HEK293 (cell line): ENCODE measurements around the gene SUOX.

Experiments
- ZNF23 ChIP-seq: fragments of 450-650 bp; formaldehyde crosslinking; IDR thresholded peaks from 2 replicates; pipeline ENCODE4 v1.5.1; 2016; ENCODE audit warnings: missing biosample characterization, missing genetic modification characterization, borderline replicate concordance
- TF ChIP-seq, protein P1 (sequence below): fragments of 450-650 bp; formaldehyde crosslinking; IDR thresholded peaks from 2 replicates; pipeline ENCODE4 v1.5.1; 2016; ENCODE audit warnings: missing biosample characterization, missing genetic modification characterization
- TF ChIP-seq, protein P2 (sequence below): IDR thresholded peaks from 2 replicates; pipeline ENCODE4 v1.6.1; 2011; ENCODE audit warnings: mild to moderate bottlenecking, low read depth, low read length, borderline replicate concordance
- TF ChIP-seq, protein P3 (sequence below): fragments of 450-650 bp; formaldehyde crosslinking; IDR thresholded peaks from 2 replicates; pipeline ENCODE4 v1.5.1; 2016; ENCODE audit warnings: missing biosample characterization, missing genetic modification characterization

DNA sequence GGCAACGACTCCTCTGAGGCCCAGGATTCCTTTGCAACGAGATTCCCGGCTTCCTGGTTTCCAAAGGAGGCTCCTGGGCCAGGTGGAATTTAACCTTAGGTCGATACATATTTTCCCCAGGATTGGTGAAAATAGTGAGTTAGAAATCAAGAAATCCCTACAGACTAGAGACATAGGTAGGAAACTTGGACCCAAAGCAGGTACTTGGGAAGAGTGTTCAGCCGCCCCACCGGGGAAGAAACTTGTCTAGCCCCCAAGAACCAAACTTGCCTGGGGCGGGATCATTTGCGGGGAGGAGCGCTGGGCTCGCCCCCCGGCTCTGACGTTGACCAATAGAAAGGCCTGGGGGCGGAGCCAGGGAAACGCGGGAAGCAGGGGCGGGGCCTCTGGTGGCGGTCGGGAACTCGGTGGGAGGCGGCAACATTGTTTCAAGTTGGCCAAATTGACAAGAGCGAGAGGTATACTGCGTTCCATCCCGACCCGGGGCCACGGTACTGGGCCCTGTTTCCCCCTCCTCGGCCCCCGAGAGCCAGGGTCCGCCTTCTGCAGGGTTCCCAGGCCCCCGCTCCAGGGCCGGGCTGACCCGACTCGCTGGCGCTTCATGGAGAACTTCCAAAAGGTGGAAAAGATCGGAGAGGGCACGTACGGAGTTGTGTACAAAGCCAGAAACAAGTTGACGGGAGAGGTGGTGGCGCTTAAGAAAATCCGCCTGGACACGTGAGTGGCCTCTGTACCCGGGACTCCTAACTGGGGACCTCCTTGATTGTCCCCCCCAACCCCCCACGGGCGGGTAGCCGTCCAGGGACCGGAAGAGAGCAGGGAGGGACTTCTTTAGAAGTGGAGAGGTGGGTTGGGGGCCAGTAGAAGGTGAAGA lies 30.4 kb upstream of the SUOX start, which contains the start of gene CDK2:
- no peak for TF ChIP-seq ZNF23 (tag by site-specific recombination)
- TF ChIP-seq, protein P1, sequence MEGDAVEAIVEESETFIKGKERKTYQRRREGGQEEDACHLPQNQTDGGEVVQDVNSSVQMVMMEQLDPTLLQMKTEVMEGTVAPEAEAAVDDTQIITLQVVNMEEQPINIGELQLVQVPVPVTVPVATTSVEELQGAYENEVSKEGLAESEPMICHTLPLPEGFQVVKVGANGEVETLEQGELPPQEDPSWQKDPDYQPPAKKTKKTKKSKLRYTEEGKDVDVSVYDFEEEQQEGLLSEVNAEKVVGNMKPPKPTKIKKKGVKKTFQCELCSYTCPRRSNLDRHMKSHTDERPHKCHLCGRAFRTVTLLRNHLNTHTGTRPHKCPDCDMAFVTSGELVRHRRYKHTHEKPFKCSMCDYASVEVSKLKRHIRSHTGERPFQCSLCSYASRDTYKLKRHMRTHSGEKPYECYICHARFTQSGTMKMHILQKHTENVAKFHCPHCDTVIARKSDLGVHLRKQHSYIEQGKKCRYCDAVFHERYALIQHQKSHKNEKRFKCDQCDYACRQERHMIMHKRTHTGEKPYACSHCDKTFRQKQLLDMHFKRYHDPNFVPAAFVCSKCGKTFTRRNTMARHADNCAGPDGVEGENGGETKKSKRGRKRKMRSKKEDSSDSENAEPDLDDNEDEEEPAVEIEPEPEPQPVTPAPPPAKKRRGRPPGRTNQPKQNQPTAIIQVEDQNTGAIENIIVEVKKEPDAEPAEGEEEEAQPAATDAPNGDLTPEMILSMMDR (tag by site-specific recombination): no peak
- TF ChIP-seq, protein P2, sequence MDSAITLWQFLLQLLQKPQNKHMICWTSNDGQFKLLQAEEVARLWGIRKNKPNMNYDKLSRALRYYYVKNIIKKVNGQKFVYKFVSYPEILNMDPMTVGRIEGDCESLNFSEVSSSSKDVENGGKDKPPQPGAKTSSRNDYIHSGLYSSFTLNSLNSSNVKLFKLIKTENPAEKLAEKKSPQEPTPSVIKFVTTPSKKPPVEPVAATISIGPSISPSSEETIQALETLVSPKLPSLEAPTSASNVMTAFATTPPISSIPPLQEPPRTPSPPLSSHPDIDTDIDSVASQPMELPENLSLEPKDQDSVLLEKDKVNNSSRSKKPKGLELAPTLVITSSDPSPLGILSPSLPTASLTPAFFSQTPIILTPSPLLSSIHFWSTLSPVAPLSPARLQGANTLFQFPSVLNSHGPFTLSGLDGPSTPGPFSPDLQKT: no peak
- TF ChIP-seq, protein P3, sequence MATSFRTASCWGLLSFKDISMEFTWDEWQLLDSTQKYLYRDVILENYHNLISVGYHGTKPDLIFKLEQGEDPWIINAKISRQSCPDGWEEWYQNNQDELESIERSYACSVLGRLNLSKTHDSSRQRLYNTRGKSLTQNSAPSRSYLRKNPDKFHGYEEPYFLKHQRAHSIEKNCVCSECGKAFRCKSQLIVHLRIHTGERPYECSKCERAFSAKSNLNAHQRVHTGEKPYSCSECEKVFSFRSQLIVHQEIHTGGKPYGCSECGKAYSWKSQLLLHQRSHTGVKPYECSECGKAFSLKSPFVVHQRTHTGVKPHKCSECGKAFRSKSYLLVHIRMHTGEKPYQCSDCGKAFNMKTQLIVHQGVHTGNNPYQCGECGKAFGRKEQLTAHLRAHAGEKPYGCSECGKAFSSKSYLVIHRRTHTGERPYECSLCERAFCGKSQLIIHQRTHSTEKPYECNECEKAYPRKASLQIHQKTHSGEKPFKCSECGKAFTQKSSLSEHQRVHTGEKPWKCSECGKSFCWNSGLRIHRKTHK (tag by site-specific recombination): no peak
